Glutamatergic neuron (in vitro differentiated cells): ENCODE data around the gene GJA5. TPM values are rescaled to one million over a fixed set of nuclear protein-coding genes. Genes with fewer than 3 reads are reported as not detected.

ENCODE experiments used
- DNase-seq: peaks from one replicate; pipeline ENCODE4 v3.0.0; 2022
- H3K27ac Mint-ChIP-seq: one replicate; pipeline ENCODE4 v1.8.0; 2020; ENCODE audit warnings: mild to moderate bottlenecking, mixed read lengths, inconsistent platforms; ENCODE audit not compliant: unreplicated experiment
- H3K27me3 Mint-ChIP-seq: one replicate; pipeline ENCODE4 v1.8.0; 2020; ENCODE audit warnings: mild to moderate bottlenecking, moderate library complexity, mixed read lengths, inconsistent platforms; ENCODE audit not compliant: unreplicated experiment
- H3K36me3 Mint-ChIP-seq: one replicate; pipeline ENCODE4 v1.8.0; 2020; ENCODE audit warnings: mild to moderate bottlenecking, mixed read lengths, inconsistent platforms; ENCODE audit not compliant: unreplicated experiment
- H3K4me1 Mint-ChIP-seq: one replicate; pipeline ENCODE4 v1.8.0; 2020; ENCODE audit warnings: mild to moderate bottlenecking, low read depth, mixed read lengths, inconsistent platforms; ENCODE audit not compliant: unreplicated experiment
- H3K4me3 Mint-ChIP-seq: one replicate; pipeline ENCODE4 v1.8.0; 2020; ENCODE audit warnings: mild to moderate bottlenecking, mixed read lengths, inconsistent platforms; ENCODE audit not compliant: unreplicated experiment
- H3K9me3 Mint-ChIP-seq: one replicate; pipeline ENCODE4 v1.8.0; 2020; ENCODE audit warnings: mild to moderate bottlenecking, moderate library complexity, mixed read lengths, inconsistent platforms; ENCODE audit not compliant: unreplicated experiment
- total RNA-seq: library from RNA; stranded (reverse); fragmentation: NEBNext Ultra II Directional; extraction: Animal tissue kit (Norgen Biotek cat#: 25700); gene quantifications from one replicate; pipeline ENCODE4 v1.2.1, GENCODE V29; 2021; ENCODE audit not compliant: unreplicated experiment
- TF ChIP-seq, protein P1 (sequence below): fragments of 200-600 bp; sonication (generic); IDR thresholded peaks from one replicate; pipeline ENCODE4 v1.5.0; 2021; ENCODE audit not compliant: partially characterized antibody, unreplicated experiment

The GJA5 gene
- total RNA-seq, 1 donor from 2014 or later: not detected

DNA sequence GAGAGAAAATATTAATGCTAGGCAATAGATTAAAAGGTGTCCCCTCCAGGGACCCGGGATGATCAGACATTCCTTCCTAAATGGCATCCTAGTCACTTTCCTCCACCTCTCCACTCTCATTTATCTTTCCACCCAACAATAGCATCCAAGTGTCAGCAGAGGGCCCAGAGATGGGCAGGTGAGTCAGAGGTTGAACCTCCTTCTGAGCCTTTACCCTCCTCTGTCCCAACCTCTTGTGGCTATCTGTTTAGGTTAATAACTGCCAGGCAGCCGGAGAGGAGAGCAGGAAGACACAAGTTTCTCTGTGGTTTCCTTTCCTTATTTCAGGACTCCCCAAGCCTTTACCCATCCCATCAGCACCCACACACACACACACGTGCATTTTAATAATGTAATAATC, 4.1 kb downstream of the GJA5 start:
- H3K4me3 Mint-ChIP-seq: no peak overlapping the region
- DNase-seq: no peak
- H3K27me3 Mint-ChIP-seq: no peaks in the 10 kb centered on the region
- TF ChIP-seq, protein P1, sequence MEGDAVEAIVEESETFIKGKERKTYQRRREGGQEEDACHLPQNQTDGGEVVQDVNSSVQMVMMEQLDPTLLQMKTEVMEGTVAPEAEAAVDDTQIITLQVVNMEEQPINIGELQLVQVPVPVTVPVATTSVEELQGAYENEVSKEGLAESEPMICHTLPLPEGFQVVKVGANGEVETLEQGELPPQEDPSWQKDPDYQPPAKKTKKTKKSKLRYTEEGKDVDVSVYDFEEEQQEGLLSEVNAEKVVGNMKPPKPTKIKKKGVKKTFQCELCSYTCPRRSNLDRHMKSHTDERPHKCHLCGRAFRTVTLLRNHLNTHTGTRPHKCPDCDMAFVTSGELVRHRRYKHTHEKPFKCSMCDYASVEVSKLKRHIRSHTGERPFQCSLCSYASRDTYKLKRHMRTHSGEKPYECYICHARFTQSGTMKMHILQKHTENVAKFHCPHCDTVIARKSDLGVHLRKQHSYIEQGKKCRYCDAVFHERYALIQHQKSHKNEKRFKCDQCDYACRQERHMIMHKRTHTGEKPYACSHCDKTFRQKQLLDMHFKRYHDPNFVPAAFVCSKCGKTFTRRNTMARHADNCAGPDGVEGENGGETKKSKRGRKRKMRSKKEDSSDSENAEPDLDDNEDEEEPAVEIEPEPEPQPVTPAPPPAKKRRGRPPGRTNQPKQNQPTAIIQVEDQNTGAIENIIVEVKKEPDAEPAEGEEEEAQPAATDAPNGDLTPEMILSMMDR: no peak
- no peak overlapping the region for H3K27ac Mint-ChIP-seq
- H3K9me3 Mint-ChIP-seq: no peaks in the 10 kb centered on the region
- no peaks in the 10 kb centered on the region for H3K36me3 Mint-ChIP-seq
- peaks cover 2% of the 10 kb centered on the region for H3K4me1 Mint-ChIP-seq

DNA sequence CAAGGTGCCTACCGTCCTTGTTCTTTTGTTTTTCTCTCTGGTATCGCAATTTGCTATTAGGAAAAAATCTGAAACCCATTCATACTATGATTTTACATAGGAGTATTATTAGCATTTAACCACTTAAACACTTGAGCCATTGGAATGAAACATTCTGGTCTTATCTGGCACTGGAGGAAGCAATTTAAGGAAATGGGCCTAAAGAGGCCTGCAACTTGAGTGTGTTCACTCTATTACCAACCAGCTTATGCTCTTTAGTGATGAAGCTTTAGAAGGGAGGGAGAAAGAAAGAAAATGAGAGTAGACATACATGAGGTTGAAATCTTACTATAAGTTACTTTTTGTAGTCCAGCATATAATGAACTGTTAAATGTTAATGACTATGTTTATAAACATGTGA, 5.7 kb downstream of the GJA5 start:
- H3K9me3 Mint-ChIP-seq: no peaks in the 10 kb centered on the region
- H3K27me3 Mint-ChIP-seq: no peaks in the 10 kb centered on the region
- TF ChIP-seq, protein P1: no peak
- DNase-seq: no peak
- H3K4me1 Mint-ChIP-seq: peaks cover 4% of the 10 kb centered on the region
- no peak overlapping the region for H3K27ac Mint-ChIP-seq
- H3K36me3 Mint-ChIP-seq: no peaks in the 10 kb centered on the region
- no peak overlapping the region for H3K4me3 Mint-ChIP-seq

DNA sequence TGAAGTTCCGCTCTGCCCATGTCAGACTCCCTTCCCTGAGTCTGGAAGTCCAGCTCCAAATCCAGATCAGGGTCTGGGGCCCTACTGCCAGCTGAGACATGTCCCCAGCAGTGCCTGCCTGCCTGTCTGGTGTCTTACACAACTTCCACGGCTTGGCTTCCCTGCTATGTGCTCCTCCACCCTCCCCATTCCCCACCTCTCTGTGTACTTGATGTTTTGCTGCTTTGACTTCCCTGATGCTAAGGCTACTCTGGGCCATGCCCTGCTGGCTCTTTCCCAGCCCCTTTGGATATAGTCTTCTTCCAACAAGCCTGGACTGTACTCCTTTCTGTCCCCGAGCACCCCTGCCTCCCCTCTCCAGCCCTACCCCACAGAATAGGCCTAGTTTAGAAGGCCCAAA, 7.3 kb downstream of the GJA5 start:
- no peaks in the 10 kb centered on the region for H3K9me3 Mint-ChIP-seq
- DNase-seq: no peak
- no peaks in the 10 kb centered on the region for H3K36me3 Mint-ChIP-seq
- TF ChIP-seq, protein P1: no peak
- no peaks in the 10 kb centered on the region for H3K27me3 Mint-ChIP-seq
- H3K4me1 Mint-ChIP-seq: peaks cover 4% of the 10 kb centered on the region
- H3K27ac Mint-ChIP-seq: no peak overlapping the region
- H3K4me3 Mint-ChIP-seq: no peak overlapping the region

DNA sequence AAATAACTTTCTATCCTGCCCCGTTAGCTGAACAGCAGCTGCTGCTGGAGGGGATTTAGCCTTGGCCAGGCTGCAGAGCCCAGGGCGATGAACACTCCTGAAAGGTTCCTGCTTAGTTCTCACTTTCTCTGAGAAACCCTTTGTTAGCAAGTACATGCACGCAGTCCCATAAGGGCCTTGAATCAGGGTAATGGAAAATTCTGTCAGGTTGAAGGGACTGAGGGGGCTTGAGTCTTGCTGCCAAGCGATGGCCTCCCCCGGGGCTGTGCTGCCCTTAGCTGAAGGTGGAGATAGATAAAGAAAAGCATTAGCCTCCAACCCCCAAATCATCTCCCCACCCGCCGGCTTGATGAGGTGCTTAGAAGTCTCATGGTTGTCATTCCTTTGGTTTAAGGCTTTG, 7.9 kb downstream of the GJA5 start:
- no peak overlapping the region for H3K27ac Mint-ChIP-seq
- H3K4me1 Mint-ChIP-seq: peaks cover 4% of the 10 kb centered on the region
- H3K36me3 Mint-ChIP-seq: no peaks in the 10 kb centered on the region
- TF ChIP-seq, protein P1: no peak
- H3K27me3 Mint-ChIP-seq: no peaks in the 10 kb centered on the region
- no peaks in the 10 kb centered on the region for H3K9me3 Mint-ChIP-seq
- peak; percentile 43 for DNase-seq
- no peak overlapping the region for H3K4me3 Mint-ChIP-seq

DNA sequence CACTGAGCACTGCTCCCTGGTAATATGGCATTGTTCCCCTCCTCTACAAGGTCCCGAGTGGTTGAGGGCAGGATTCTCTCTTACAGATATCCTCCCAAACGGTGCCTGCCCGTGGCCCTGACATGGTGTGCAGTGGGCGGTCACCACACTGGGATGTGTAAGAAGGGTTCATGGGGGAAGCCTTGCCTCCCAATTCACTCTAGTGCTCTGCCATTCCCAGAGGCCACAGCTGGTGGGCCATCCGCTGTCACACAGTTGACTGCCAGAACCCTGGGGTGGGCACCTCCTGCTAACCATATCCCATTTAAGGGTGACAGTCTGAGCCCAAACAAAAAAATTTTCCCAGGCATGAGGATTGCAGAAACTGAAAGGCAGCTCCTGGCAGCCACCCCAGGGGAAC, 9.1 kb downstream of the GJA5 start:
- Mint-ChIP-seq H3K27ac (no peak overlapping the region), H3K9me3 (no peaks in the 10 kb centered on the region), H3K27me3 (no peaks in the 10 kb centered on the region), H3K4me1 (peaks cover 4% of the 10 kb centered on the region), H3K4me3 (no peak overlapping the region), H3K36me3 (no peaks in the 10 kb centered on the region)
- TF ChIP-seq, protein P1: no peak
- DNase-seq: no peak
